HFFc6 (cell line): ENCODE results near the gene EPAS1. TPM values are rescaled to one million over a fixed set of nuclear protein-coding genes. Genes with fewer than 3 reads are reported as not detected.

ENCODE experiments used
- DNase-seq: peaks from one replicate; pipeline ENCODE4 v3.0.0-alpha.2; 2018
- H3K27ac Mint-ChIP-seq: 2 replicates; pipeline ENCODE4 v1.8.0; 2020; ENCODE audit warnings: mild to moderate bottlenecking, mixed read lengths
- H3K27me3 Mint-ChIP-seq: 2 replicates; pipeline ENCODE4 v1.8.0; 2021; ENCODE audit warnings: mild to moderate bottlenecking, moderate library complexity, mixed read lengths; ENCODE audit not compliant: insufficient read depth
- H3K36me3 Mint-ChIP-seq: 2 replicates; pipeline ENCODE4 v1.8.0; 2021; ENCODE audit warnings: low read depth, mixed read lengths
- H3K4me1 Mint-ChIP-seq: 2 replicates; pipeline ENCODE4 v1.8.0; 2020; ENCODE audit warnings: low read depth, mixed read lengths
- H3K4me3 Mint-ChIP-seq: 2 replicates; pipeline ENCODE4 v1.8.0; 2020; ENCODE audit warnings: mild to moderate bottlenecking, moderate library complexity, mixed read lengths
- H3K9me3 Mint-ChIP-seq: 2 replicates; pipeline ENCODE4 v1.8.0; 2020; ENCODE audit warnings: mild to moderate bottlenecking, mixed read lengths
- total RNA-seq, 6 experiments: library from RNA; stranded (reverse); fragmentation: NEBNext Ultra II Directional; extraction: Animal tissue kit (Norgen Biotek cat#: 25700); gene quantifications; 2 replicates in 1 of 6; 3 replicates in 5 of 6; pipeline ENCODE4 v1.2.3, GENCODE V29; 2021
- TF ChIP-seq, protein P1 (sequence below): fragments of 200-600 bp; sonication (generic); IDR thresholded peaks from 2 replicates; pipeline ENCODE4 v1.5.0; 2021; ENCODE audit warnings: antibody characterized with exemption, mild to moderate bottlenecking

The EPAS1 gene
- total RNA-seq, 6 experiments from 2014 or later, result 93.5 to 115 (median 101) TPM

DNA sequence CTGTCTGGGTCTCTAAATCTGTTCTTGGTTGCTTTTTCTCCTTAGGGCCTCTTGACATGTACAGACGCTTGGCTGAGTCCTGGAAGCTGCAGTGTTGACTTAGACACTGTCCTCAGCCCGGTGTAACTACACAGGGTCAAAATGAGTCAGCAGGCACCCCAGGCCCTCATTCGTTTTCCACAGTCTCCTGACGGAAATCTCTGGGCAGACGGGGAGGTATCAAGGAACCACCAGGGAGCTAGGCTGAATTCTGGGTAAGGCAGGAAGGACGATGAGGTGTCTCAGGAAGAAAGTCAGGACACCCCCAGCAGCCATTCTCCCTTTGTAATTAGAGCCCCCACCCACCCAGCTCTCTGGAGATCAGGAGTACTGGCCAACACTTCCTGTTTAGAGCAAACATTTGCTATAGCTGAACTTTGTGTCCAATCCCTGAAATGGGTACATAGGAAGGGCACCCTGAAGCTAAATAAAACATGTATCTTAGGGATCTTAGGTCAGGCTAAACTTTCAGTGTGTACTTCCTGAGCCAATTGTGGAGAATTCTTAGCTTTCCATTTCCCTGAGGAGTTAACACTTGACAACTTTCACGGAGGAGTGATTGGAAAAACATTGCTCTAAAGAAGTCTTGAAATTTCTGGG, 23.9 kb upstream of the EPAS1 start:
- no peak overlapping the region for H3K27ac Mint-ChIP-seq
- TF ChIP-seq, protein P1, sequence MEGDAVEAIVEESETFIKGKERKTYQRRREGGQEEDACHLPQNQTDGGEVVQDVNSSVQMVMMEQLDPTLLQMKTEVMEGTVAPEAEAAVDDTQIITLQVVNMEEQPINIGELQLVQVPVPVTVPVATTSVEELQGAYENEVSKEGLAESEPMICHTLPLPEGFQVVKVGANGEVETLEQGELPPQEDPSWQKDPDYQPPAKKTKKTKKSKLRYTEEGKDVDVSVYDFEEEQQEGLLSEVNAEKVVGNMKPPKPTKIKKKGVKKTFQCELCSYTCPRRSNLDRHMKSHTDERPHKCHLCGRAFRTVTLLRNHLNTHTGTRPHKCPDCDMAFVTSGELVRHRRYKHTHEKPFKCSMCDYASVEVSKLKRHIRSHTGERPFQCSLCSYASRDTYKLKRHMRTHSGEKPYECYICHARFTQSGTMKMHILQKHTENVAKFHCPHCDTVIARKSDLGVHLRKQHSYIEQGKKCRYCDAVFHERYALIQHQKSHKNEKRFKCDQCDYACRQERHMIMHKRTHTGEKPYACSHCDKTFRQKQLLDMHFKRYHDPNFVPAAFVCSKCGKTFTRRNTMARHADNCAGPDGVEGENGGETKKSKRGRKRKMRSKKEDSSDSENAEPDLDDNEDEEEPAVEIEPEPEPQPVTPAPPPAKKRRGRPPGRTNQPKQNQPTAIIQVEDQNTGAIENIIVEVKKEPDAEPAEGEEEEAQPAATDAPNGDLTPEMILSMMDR, result no peak
- peaks cover 41% of the 10 kb centered on the region for H3K4me1 Mint-ChIP-seq

GRCh38 chr2:46273919-46274318, 23.3 kb upstream of the EPAS1 start:
- no peak for DNase-seq
- no peaks in the 10 kb centered on the region for H3K36me3 Mint-ChIP-seq
- no peaks in the 10 kb centered on the region for H3K9me3 Mint-ChIP-seq
- no peak overlapping the region for H3K27ac Mint-ChIP-seq
- H3K4me1 Mint-ChIP-seq, result peaks cover 38% of the 10 kb centered on the region
- peaks cover 5% of the 10 kb centered on the region for H3K27me3 Mint-ChIP-seq
- H3K4me3 Mint-ChIP-seq, result no peak overlapping the region
- TF ChIP-seq, protein P1, result no peak

More for the DNA sequence above, 23.9 kb upstream of the EPAS1 start:
- Mint-ChIP-seq H3K4me3 (no peak overlapping the region), H3K9me3 (no peaks in the 10 kb centered on the region), H3K36me3 (no peaks in the 10 kb centered on the region), H3K27me3 (peaks cover 5% of the 10 kb centered on the region)
- DNase-seq, result no peak

GRCh38 chr2:46274586-46274985, 22.6 kb upstream of the EPAS1 start:
- no peak overlapping the region for H3K27ac Mint-ChIP-seq
- TF ChIP-seq, protein P1, result no peak
- no peak overlapping the region for H3K4me3 Mint-ChIP-seq
- DNase-seq, result no peak
- H3K4me1 Mint-ChIP-seq, result peaks cover 33% of the 10 kb centered on the region
- H3K27me3 Mint-ChIP-seq, result peaks cover 5% of the 10 kb centered on the region
- no peaks in the 10 kb centered on the region for H3K9me3 Mint-ChIP-seq
- no peaks in the 10 kb centered on the region for H3K36me3 Mint-ChIP-seq

DNA sequence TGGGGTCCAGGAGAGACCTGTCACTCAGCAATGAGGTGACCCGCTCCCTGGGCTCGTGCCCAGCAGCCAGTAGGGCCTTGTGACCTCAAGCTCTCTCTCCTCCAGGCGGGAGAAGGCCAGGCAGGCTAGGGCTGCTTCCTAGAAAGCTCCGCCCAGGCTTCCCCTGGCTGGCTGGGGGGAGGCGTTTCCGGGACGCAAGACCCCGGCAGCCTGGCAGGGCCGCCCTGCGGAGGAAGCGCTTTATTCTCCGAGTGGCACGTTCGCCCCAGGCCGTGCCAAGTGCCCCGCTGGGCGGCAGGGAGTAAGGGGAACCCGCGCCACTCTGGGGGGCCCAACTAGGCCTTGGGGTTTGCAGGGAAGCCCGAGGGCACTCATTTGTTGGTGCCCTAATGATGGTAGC, 21.2 kb upstream of the EPAS1 start:
- Mint-ChIP-seq H3K27me3 (peaks cover 4% of the 10 kb centered on the region), H3K27ac (no peak overlapping the region), H3K4me3 (no peak overlapping the region), H3K9me3 (no peaks in the 10 kb centered on the region), H3K36me3 (no peaks in the 10 kb centered on the region), H3K4me1 (peaks cover 19% of the 10 kb centered on the region)
- TF ChIP-seq, protein P1, result no peak
- no peak for DNase-seq

DNA sequence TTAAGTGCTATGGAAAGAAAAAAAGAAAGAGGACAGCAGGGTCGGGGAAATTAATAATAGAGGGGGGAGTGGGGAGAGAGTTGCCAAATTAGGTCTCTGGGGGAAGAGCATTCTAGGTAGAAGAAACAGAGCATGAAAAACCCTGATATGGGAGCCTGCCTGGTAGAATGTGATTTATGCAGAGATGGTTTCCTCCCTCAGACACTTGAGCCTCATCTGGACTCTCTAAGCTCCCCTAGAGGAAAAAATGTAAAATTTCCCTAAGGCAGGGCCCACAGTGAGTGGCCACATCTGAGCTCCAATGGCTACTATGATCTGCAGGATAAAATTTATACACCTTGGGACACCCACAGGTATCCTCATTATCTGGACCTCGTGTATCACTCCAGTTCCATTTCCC, 20.6 kb upstream of the EPAS1 start:
- Mint-ChIP-seq H3K27me3 (peaks cover 4% of the 10 kb centered on the region), H3K4me1 (peaks cover 19% of the 10 kb centered on the region), H3K9me3 (no peaks in the 10 kb centered on the region), H3K36me3 (no peaks in the 10 kb centered on the region), H3K27ac (no peak overlapping the region), H3K4me3 (no peak overlapping the region)
- DNase-seq, result no peak
- TF ChIP-seq, protein P1, result peak; percentile 64
